Prostate gland (tissue), 2 donors: Measurements from ENCODE around the gene MMS22L. TPM values are rescaled to one million over a fixed set of nuclear protein-coding genes. Genes with fewer than 3 reads are reported as not detected.

ENCODE experiments used
- DNase-seq: peaks from one replicate; pipeline ENCODE4 v3.0.0-alpha.2; 2019; ENCODE audit warnings: low spot score
- H3K27ac ChIP-seq, 2 donors: fragments of 200-600 bp; sonication (generic); 2 replicates each; pipeline ENCODE4 v1.5.1; 2017 to 2019
- H3K27me3 ChIP-seq: fragments of 200-600 bp; sonication (generic); replicated peaks from 2 replicates; pipeline ENCODE4 v1.5.1; 2019; ENCODE audit not compliant: insufficient read depth
- H3K36me3 ChIP-seq, 2 donors: fragments of 200-600 bp; sonication (generic); 1 replicate in 1 of 2; 2 replicates in 1 of 2; pipeline versions ENCODE4 v1.5.1 to v1.8.1; 2017 to 2019
- H3K4me1 ChIP-seq: fragments of 200-600 bp; sonication (generic); replicated peaks from 2 replicates; pipeline ENCODE4 v1.5.1; 2019
- H3K4me3 ChIP-seq, 2 donors: fragments of 200-600 bp; sonication (generic); 2 replicates each; pipeline ENCODE4 v1.5.1; 2017 to 2019
- H3K9me3 ChIP-seq: fragments of 200-600 bp; sonication (generic); 2 replicates; pipeline ENCODE4 v1.5.1; 2017
- POLR2A ChIP-seq: fragments of 450-650 bp; IDR thresholded peaks from one replicate; pipeline ENCODE4 v1.6.1; 2016; ENCODE audit warnings: antibody characterized with exemption, mild to moderate bottlenecking
- POLR2AphosphoS5 ChIP-seq: sonication (generic); formaldehyde crosslinking; IDR thresholded peaks from one replicate; pipeline ENCODE4 v1.6.1; 2017; ENCODE audit warnings: antibody characterized with exemption
- WGBS: methylation state at CpG from one replicate; pipeline ENCODE4 v1.1.5; 2018; 5-methylcytosine and 5-hydroxymethylcytosine counted together
- intact Hi-C: fragments of 100-400 bp; cut with DNase I; formaldehyde crosslinking; loops from one replicate; pipeline ENCODE4 v1.14.2; 2022
- total RNA-seq, 2 donors: library from RNA; depleted of rRNA; stranded (reverse); fragments of >200 nt; gene quantifications; one replicate each; pipeline ENCODE4 v1.1.0, GENCODE V29; 2016
- TF ChIP-seq, protein P1 (sequence below), 4 experiments: fragments of 200-600 bp in 2 of 4; fragments of 450-650 bp in 2 of 4; sonication (generic) in 2 of 4; IDR thresholded peaks; 1 replicate in 3 of 4; 2 replicates in 1 of 4; pipeline ENCODE4 v1.5.1; 2016 to 2019; ENCODE audit warnings: antibody characterized with exemption in 4 of 4, mild to moderate bottlenecking in 2 of 4, moderate library complexity in 2 of 4

Gene MMS22L
- total RNA-seq, 2 donors from 2014 or later, result 6.4 to 21.6 TPM

DNA sequence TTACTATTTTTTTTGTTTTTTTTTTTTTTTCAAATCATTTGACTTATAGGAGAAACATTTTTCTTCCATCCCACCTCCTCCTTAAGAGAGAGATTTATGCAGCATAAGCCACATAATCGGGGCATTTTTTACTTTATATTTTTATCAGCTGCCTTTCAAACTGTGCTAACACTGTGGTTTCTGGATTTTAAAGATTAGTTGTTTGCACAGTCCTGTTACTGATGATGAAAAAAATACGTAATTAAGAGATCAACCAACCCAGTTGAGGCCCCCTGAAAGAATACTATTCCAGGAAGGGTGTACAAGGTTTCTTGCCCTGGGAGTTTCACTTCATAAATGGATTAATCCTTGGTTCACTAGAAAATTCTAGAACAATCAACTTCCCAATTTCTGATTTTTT, 68.3 kb downstream of the MMS22L start:
- intact Hi-C loops, result no loop called here
- WGBS, result 58% methylated on average over 2 of the region's 2 CpGs
- no peaks in the 10 kb centered on the region for H3K9me3 ChIP-seq

DNA sequence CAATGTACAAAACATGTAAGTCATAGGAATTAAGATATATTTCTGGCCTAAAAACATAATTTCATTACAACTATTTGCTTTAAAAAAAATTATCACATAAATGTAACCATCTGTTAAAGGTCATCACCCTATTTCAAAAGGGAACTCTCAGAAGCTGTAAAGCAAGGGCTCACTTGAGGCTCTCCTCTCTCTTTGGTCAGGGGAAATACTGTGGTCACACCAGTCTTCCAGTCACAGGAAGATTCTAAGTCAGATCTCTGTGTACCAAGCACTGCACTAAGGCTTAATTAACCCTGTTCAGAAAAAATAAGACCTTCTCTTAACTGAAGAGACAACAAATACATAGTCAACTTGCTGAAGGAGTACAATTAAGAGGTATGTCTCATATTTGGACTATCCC, 75.6 kb downstream of the MMS22L start:
- H3K4me1 ChIP-seq, result no peaks in the 10 kb centered on the region
- no peak overlapping the region for H3K4me3 ChIP-seq
- intact Hi-C loops, result no loop called here
- H3K27ac ChIP-seq, result no peak overlapping the region
- H3K36me3 ChIP-seq, result no peaks in the 10 kb centered on the region
- TF ChIP-seq, protein P1, sequence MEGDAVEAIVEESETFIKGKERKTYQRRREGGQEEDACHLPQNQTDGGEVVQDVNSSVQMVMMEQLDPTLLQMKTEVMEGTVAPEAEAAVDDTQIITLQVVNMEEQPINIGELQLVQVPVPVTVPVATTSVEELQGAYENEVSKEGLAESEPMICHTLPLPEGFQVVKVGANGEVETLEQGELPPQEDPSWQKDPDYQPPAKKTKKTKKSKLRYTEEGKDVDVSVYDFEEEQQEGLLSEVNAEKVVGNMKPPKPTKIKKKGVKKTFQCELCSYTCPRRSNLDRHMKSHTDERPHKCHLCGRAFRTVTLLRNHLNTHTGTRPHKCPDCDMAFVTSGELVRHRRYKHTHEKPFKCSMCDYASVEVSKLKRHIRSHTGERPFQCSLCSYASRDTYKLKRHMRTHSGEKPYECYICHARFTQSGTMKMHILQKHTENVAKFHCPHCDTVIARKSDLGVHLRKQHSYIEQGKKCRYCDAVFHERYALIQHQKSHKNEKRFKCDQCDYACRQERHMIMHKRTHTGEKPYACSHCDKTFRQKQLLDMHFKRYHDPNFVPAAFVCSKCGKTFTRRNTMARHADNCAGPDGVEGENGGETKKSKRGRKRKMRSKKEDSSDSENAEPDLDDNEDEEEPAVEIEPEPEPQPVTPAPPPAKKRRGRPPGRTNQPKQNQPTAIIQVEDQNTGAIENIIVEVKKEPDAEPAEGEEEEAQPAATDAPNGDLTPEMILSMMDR (IDR thresholded peaks at IDR 0.05), result no peak
- TF ChIP-seq POLR2A (no peak), POLR2AphosphoS5 (no peak)
- no peaks in the 10 kb centered on the region for H3K9me3 ChIP-seq
- no peak for DNase-seq
- no peaks in the 10 kb centered on the region for H3K27me3 ChIP-seq

More for the DNA sequence above, 68.3 kb downstream of the MMS22L start:
- no peak for TF ChIP-seq POLR2AphosphoS5
- no peak for TF ChIP-seq POLR2A
- TF ChIP-seq, protein P1 (IDR thresholded peaks at IDR 0.05), result no peak
- no peaks in the 10 kb centered on the region for H3K36me3 ChIP-seq
- DNase-seq, result no peak
- H3K4me1 ChIP-seq, result no peaks in the 10 kb centered on the region
- no peaks in the 10 kb centered on the region for H3K27me3 ChIP-seq
- no peak overlapping the region for H3K4me3 ChIP-seq
- H3K27ac ChIP-seq, result no peak overlapping the region

DNA sequence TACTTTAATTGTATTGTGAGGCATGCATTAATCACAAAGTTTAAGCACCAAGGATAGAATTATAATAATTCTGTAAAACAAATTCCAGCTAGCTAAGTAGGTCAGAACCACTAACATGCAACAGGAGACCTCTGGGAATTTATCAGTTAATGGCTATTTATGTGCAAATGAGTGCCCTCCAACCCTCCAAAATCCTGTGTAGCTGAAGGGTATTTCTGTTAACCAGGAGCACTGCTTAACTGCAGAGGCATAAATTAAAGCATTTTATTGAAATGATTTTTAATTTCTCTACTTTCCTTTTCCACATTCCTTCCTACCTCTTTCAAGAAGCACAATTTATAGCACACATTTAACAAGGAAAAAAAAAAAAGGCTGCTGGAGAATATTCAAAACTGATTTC, 77.0 kb downstream of the MMS22L start:
- H3K27ac ChIP-seq, result no peak overlapping the region
- TF ChIP-seq POLR2A (no peak), POLR2AphosphoS5 (no peak)
- TF ChIP-seq, protein P1 (IDR thresholded peaks at IDR 0.05), result no peak
- no peaks in the 10 kb centered on the region for H3K27me3 ChIP-seq
- H3K4me3 ChIP-seq, result no peak overlapping the region
- H3K4me1 ChIP-seq, result no peaks in the 10 kb centered on the region
- no peak for DNase-seq
- H3K36me3 ChIP-seq, result no peaks in the 10 kb centered on the region
- intact Hi-C loops, result no loop called here
- no peaks in the 10 kb centered on the region for H3K9me3 ChIP-seq

DNA sequence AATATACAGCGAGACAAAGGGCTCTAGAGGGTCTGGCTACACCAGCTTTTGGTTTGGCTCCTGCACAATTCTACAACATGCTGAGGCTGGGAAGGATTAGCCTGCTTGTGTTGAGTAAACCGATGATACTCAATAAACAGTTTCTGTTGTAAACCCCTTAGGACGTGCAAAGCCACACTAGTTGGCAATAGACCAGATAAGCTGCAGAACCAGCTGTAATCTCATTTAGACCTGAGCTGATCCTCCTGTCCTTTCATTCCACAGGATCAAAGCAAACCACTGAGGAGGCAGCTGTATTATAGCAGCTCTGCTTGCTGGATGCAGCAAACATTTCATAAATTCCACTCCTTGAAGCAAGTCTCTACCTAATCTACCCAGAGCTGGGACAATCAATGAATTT, 79.7 kb downstream of the MMS22L start:
- no peaks in the 10 kb centered on the region for H3K9me3 ChIP-seq
- TF ChIP-seq POLR2AphosphoS5, result no peak
- TF ChIP-seq POLR2A, result no peak
- TF ChIP-seq, protein P1 (IDR thresholded peaks at IDR 0.05), result no peak
- intact Hi-C loops, result no loop called here
- no peak for DNase-seq
- H3K4me3 ChIP-seq, result no peak overlapping the region
- WGBS, result 32% methylated on average over 3 of the region's 3 CpGs
- H3K36me3 ChIP-seq, result no peaks in the 10 kb centered on the region
- no peaks in the 10 kb centered on the region for H3K27me3 ChIP-seq
- no peaks in the 10 kb centered on the region for H3K4me1 ChIP-seq
- no peak overlapping the region for H3K27ac ChIP-seq

GRCh38 chr6:97198046-97198565, 84.9 kb downstream of the MMS22L start:
- no peaks in the 10 kb centered on the region for H3K27me3 ChIP-seq
- intact Hi-C loops, result no loop called here
- no peak overlapping the region for H3K4me3 ChIP-seq
- no peaks in the 10 kb centered on the region for H3K9me3 ChIP-seq
- no peaks in the 10 kb centered on the region for H3K36me3 ChIP-seq
- TF ChIP-seq POLR2AphosphoS5 (no peak), POLR2A (no peak)
- no peaks in the 10 kb centered on the region for H3K4me1 ChIP-seq
- WGBS, result 85% methylated on average over 3 of the region's 3 CpGs
- H3K27ac ChIP-seq, result no peak overlapping the region
- DNase-seq, result no peak
